GM12878 (cell line): ENCODE measurements around the gene RPL31.
"Not testable (repeated sequence)": the region's sequence is repeated elsewhere in the genome, so short reads cannot be mapped to it uniquely, and the experiment has no call there.

Experiments used
- CTCF ChIP-seq, 3 experiments: IDR thresholded peaks in 2 of 3; conservative IDR thresholded peaks in 1 of 3; 2 replicates each; pipeline ENCODE4 v1.5.1; 2011; ENCODE audit warnings: low read depth in 3 of 3, low read length in 3 of 3, mild to moderate bottlenecking in 3 of 3, control low read depth in 2 of 3, moderate library complexity in 2 of 3, inconsistent platforms in 1 of 3, mixed read lengths in 1 of 3; ENCODE audit not compliant: control insufficient read depth in 2 of 3, insufficient read depth in 1 of 3; ENCODE audit errors: extremely low read depth in 1 of 3
- JUND ChIP-seq: IDR thresholded peaks from 2 replicates; pipeline ENCODE4 v1.6.1; 2012; ENCODE audit warnings: low read depth, mild to moderate bottlenecking, low read length, improper control_type of control experiment, moderate library complexity
- NFIC ChIP-seq: IDR thresholded peaks from 2 replicates; pipeline ENCODE4 v1.6.1; 2012; ENCODE audit warnings: low read depth, mild to moderate bottlenecking, inconsistent platforms, low read length, moderate library complexity
- REST ChIP-seq: IDR thresholded peaks from 2 replicates; pipeline ENCODE4 v1.6.1; 2012; ENCODE audit warnings: mild to moderate bottlenecking, low read depth, low read length
- YY1 ChIP-seq: IDR thresholded peaks from 2 replicates; pipeline ENCODE4 v1.6.1; 2011; ENCODE audit warnings: low read depth, mild to moderate bottlenecking, low read length
- ZNF24 ChIP-seq: fragments of 450-650 bp; IDR thresholded peaks from 2 replicates; pipeline ENCODE4 v1.6.1; 2017; ENCODE audit warnings: antibody characterized with exemption, mild to moderate bottlenecking
- TF ChIP-seq, protein P1 (sequence below): IDR thresholded peaks from 2 replicates; pipeline ENCODE4 v1.6.1; 2011; ENCODE audit warnings: borderline replicate concordance, low read depth, mild to moderate bottlenecking, moderate library complexity, low read length; ENCODE audit not compliant: insufficient read depth, poor library complexity, severe bottlenecking
- TF ChIP-seq, protein P2 (sequence below): fragments of 450-650 bp; IDR thresholded peaks from 2 replicates; pipeline ENCODE4 v1.6.1; 2017; ENCODE audit warnings: mild to moderate bottlenecking, moderate library complexity

DNA sequence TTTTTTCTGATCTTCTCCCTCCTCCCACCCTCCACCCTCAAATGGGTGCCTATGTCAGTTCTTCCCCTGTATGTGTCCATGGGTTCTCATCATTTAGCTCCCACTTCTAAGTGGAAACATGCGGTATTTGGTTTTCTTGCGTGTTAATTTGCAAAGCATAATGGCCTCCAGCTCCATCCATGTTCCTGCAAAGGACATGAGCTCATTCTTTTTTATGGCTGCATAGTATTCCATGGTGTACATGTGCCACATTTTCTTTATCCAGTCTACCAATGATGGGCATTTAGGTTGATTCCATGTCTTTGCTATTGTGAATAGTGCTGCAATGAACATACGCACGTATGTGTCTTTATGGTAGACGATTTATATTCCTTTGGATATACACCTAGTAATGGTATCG is 48.8 kb downstream of the RPL31 start:
- not testable (repeated sequence) for TF ChIP-seq YY1; REST; JUND; ZNF24; NFIC; CTCF (IDR thresholded peaks at IDR 0.05 in 2 of 3, conservative IDR thresholded peaks at IDR 0.05 in 1 of 3; ENCODE audit: control insufficient read depth in 2 of 3, extremely low read depth in 1 of 3, insufficient read depth in 1 of 3, low read depth in 3 of 3, low read length in 3 of 3)
- TF ChIP-seq, protein P1, sequence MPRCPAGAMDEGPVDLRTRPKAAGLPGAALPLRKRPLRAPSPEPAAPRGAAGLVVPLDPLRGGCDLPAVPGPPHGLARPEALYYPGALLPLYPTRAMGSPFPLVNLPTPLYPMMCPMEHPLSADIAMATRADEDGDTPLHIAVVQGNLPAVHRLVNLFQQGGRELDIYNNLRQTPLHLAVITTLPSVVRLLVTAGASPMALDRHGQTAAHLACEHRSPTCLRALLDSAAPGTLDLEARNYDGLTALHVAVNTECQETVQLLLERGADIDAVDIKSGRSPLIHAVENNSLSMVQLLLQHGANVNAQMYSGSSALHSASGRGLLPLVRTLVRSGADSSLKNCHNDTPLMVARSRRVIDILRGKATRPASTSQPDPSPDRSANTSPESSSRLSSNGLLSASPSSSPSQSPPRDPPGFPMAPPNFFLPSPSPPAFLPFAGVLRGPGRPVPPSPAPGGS: not testable (repeated sequence)
- TF ChIP-seq, protein P2, sequence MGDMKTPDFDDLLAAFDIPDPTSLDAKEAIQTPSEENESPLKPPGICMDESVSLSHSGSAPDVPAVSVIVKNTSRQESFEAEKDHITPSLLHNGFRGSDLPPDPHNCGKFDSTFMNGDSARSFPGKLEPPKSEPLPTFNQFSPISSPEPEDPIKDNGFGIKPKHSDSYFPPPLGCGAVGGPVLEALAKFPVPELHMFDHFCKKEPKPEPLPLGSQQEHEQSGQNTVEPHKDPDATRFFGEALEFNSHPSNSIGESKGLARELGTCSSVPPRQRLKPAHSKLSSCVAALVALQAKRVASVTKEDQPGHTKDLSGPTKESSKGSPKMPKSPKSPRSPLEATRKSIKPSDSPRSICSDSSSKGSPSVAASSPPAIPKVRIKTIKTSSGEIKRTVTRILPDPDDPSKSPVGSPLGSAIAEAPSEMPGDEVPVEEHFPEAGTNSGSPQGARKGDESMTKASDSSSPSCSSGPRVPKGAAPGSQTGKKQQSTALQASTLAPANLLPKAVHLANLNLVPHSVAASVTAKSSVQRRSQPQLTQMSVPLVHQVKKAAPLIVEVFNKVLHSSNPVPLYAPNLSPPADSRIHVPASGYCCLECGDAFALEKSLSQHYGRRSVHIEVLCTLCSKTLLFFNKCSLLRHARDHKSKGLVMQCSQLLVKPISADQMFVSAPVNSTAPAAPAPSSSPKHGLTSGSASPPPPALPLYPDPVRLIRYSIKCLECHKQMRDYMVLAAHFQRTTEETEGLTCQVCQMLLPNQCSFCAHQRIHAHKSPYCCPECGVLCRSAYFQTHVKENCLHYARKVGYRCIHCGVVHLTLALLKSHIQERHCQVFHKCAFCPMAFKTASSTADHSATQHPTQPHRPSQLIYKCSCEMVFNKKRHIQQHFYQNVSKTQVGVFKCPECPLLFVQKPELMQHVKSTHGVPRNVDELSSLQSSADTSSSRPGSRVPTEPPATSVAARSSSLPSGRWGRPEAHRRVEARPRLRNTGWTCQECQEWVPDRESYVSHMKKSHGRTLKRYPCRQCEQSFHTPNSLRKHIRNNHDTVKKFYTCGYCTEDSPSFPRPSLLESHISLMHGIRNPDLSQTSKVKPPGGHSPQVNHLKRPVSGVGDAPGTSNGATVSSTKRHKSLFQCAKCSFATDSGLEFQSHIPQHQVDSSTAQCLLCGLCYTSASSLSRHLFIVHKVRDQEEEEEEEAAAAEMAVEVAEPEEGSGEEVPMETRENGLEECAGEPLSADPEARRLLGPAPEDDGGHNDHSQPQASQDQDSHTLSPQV: not testable (repeated sequence)
